ENCODE measurements around the gene USP46.

Gene USP46

GRCh38 chr4:52568351-52568750, 90.8 kb downstream of the USP46 start:
- no peak for ATAC-seq

- ATAC-seq: no peak
These were observed 92.7 kb downstream of the USP46 start for GRCh38 chr4:52566136-52567031.

GRCh38 chr4:52560844-52561280, 98.2 kb downstream of the USP46 start:
- ATAC-seq: no peak

GRCh38 chr4:52555356-52555716, 103.8 kb downstream of the USP46 start:
- ATAC-seq: no peak

DNA sequence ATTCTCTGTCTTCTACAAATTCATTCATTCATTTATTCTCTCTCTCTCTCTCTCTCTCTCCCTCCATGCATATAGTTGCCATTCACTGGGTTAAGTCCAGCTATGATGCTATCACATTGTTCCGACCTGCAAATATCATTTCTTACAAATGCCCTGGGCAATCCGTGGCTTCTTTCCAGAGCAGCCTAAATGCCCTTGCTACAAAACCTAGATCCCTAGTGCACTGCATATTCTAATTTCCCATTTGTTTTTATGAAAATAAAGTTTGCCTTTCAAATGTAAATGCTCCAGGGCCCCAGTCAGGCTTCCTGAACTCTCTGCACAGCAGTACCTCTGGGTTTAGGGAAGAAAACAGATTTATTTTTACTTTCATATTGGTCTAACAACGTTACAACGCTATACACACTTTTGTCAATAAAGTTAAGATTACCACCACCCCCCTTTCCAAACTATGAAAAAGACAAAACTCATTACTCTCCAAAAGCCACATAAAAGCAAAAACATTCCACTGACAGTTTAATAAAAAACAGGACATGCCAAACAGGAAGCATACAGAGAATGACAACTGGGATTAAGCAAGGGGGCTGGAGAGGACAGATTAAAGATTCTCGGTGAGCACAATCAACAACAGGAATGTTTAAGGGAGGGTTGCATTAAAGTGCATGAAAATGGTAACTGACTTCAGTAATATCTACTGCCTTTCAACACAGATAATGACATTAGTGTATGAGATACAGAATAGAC, 104.3 kb downstream of the USP46 start:
- no peak for ATAC-seq

GRCh38 chr4:52552778-52553177, 106.3 kb downstream of the USP46 start:
- no peak for ATAC-seq

DNA sequence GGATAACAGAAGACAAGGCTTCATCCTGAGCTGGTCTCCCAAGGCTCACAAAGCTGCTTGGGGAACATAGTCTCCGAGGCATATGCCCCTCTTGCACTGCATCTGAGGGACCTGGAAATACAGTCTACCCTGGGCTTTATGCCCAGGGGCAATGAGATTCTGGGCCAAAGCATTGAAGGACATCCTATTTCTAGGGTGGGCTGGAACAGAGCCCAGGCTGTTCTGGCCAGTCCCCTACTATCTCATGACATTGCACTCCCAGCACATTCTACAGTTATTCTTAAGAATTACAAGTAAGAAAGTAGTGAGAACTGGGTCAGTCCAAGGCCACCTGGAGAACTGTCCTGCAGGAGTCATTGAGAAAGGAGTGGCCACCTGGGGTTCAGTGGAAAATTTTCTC, 107.6 kb downstream of the USP46 start:
- no peak for ATAC-seq

GRCh38 chr4:52550186-52550585, 108.9 kb downstream of the USP46 start:
- no peak for ATAC-seq

DNA sequence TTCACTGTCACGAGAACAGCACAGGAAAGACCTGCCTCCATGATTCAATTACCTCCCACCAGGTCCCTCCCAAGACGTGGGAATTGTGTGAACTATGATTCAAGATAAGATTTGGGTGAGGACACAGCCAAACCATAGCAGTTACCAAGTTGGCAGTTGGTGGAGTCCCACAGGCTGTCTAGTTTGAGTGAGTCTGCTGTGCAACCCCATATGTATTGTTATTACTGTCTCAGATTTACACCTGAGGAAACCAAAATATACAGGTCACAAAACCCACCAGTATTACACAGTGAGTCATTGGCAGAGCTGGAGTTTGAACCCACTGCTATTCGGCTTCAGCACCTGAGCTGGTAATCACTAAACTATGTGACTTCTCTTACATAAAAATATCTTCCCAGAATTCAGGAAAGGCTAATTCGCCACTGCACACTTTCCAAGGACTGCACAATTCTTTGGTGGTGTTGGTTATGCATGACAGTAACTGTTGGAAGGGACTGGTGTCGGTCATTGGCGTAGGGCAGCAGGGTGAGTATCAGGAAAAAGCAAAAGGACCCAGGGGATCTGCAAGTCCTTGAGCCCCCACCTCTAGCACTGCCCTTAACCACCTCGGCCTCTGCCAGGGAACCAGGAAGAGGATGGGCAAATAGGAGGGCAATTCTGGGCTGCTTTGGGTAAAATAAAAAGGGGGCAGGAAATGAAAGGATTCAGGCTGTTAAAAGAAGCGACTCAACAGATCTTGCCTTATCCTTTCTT, 110.1 kb downstream of the USP46 start:
- no peak for ATAC-seq

DNA sequence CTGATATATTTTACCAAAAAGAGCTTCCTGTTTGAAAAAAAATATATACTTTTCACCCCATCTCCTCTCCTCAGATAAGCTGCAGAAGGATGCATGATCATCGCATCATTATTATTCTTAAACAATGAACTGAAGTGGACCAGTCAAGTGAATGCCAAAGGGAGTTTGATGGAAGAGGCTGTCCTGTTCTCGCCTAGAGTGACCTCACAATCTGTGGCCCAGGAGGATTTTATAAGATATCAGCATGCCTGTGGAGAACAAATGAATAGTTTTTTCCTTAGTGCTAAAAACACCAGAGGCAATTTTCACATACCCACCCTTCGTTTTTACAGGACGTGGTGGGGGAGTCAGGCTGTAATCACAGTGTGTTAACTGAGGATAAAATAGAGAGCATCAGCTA, 112.7 kb downstream of the USP46 start:
- no peak for ATAC-seq

DNA sequence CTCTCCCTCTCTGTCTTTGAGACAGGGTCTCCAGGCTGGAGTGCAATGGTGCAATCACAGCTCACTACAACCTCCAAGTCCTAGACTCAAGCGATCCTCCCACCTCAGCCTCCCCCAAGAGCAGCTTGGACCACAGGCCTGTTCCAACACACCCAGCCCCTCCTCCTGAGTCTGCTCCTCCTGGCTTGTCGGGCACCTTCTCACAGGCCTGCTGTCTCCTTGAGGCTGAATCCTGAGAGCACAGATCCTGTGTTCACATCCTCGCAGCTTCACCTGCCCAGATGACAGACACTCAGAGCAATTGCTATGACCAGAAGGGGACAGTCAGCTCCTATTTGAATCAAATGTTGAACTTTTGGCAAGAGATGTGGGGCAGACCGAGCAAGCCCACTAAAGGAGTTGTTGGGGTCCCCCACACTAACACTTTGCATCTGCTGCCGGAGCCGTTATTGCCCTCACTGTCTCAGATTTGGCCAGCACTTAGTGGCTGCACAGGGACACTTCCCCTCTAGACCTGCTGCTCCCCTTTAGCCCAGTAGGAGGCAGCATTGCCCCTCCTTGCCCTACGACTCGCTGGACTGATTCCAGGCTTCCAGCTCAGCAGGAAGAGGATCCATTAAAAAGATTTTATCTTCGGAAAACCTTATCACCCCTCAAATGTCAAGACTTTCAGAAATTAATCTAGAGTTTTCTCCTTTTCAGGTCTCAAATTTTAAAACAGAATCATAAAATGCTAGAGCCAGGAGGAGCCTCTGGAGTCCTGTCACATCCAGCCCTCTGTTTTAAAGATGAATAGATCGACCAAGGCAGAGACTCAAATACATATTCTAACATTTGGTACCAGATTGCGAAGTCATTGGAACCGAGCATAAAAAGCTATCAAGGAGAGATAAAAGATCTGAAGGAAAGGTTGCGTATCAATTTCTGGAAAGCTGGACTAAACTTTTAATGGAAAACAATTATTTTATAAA, 113.7 kb downstream of the USP46 start:
- peak in 1 of 2 donors; percentile 41 for ATAC-seq
